CD4-positive, alpha-beta T cell (primary cell): ENCODE results near the gene FAM53A. TPM values are rescaled to one million over a fixed set of nuclear protein-coding genes. Genes with fewer than 3 reads are reported as not detected.

Source experiments
- ATAC-seq: fragments of 200-7000 bp; cut with Tn5 transposase; one replicate; pipeline ENCODE4 v1.10.0; 2022; ENCODE audit warnings: mild to moderate bottlenecking; ENCODE audit not compliant: poor library complexity
- CTCF ChIA-PET: fragments of 350-600 bp; sonication (Branson Sonifier 250); formaldehyde crosslinking; loops from one replicate; lab custom pipeline; 2021; ENCODE audit warnings: antibody characterized with exemption, inconsistent platforms; lab: Charles Lee
- POLR2A ChIA-PET: fragments of 350-600 bp; sonication (Branson Sonifier 250); formaldehyde crosslinking; loops from one replicate; lab custom pipeline; 2021; ENCODE audit warnings: antibody characterized with exemption, inconsistent platforms; lab: Charles Lee
- DNase-seq, 14 experiments: peaks; one replicate each; pipeline ENCODE4 v3.0.0-alpha.2; 2013 to 2020; ENCODE audit warnings: mixed read lengths in 2 of 14
- H3K27ac ChIP-seq, 2 donors: one replicate each; pipeline versions ENCODE4 v1.5.1 to v1.7.0; 2013; ENCODE audit warnings: low read length in 2 of 2, low read depth in 1 of 2, mild to moderate bottlenecking in 1 of 2
- H3K27me3 ChIP-seq, 2 experiments: 1 replicate in 1 of 2; 2 replicates in 1 of 2; pipeline versions ENCODE4 v1.6.1 to v1.7.0; 2013; ENCODE audit warnings: low read length in 2 of 2, control low read depth in 1 of 2, mild to moderate bottlenecking in 1 of 2, moderate library complexity in 1 of 2; ENCODE audit not compliant: insufficient read depth in 2 of 2, control insufficient read depth in 1 of 2
- H3K36me3 ChIP-seq: one replicate; pipeline ENCODE4 v1.6.1; 2013; ENCODE audit warnings: low read length, control low read depth; ENCODE audit not compliant: insufficient read depth
- H3K4me1 ChIP-seq: one replicate; pipeline ENCODE4 v1.6.1; 2013; ENCODE audit warnings: low read length, control low read depth; ENCODE audit not compliant: insufficient read depth
- H3K4me3 ChIP-seq: one replicate; pipeline ENCODE4 v1.5.1; 2013; ENCODE audit warnings: mild to moderate bottlenecking, low read length, moderate library complexity
- H3K9me3 ChIP-seq, 2 experiments: 1 replicate in 1 of 2; 2 replicates in 1 of 2; pipeline versions ENCODE4 v1.6.1 to v1.7.0; 2013; ENCODE audit warnings: low read length in 2 of 2, mild to moderate bottlenecking in 2 of 2, control low read depth in 1 of 2, moderate library complexity in 1 of 2; ENCODE audit not compliant: control insufficient read depth in 1 of 2, insufficient read depth in 1 of 2
- H3K27ac Mint-ChIP-seq: one replicate; pipeline ENCODE4 v1.8.0; 2020; ENCODE audit warnings: mixed read lengths
- H3K27me3 Mint-ChIP-seq: one replicate; pipeline ENCODE4 v1.8.0; 2021; ENCODE audit warnings: mixed read lengths
- H3K36me3 Mint-ChIP-seq: one replicate; pipeline ENCODE4 v1.8.0; 2021; ENCODE audit warnings: low read depth, mixed read lengths
- H3K4me1 Mint-ChIP-seq: one replicate; pipeline ENCODE4 v1.8.0; 2021; ENCODE audit warnings: low read depth, mixed read lengths
- H3K4me3 Mint-ChIP-seq: one replicate; pipeline ENCODE4 v1.8.0; 2020; ENCODE audit warnings: mild to moderate bottlenecking, mixed read lengths
- H3K9me3 Mint-ChIP-seq: one replicate; pipeline ENCODE4 v1.8.0; 2020; ENCODE audit warnings: mixed read lengths
- CTCF ChIP-seq: fragments of 200-600 bp; IDR thresholded peaks from one replicate; pipeline ENCODE4 v1.8.0; 2022; ENCODE audit warnings: antibody characterized with exemption, mild to moderate bottlenecking
- intact Hi-C, 2 experiments: fragments of 100-400 bp; cut with DNase I in 1 of 2; cut with micrococcal nuclease in 1 of 2; formaldehyde crosslinking; loops; one replicate each; pipeline versions ENCODE4 v1.15.1 to v1.9.0; 2023 to 2025; cut with DNase I, micrococcal nuclease
- total RNA-seq, 174 experiments: library from RNA in 2 of 174; stranded (reverse) in 2 of 174; gene quantifications; one replicate each; pipeline ENCODE4 v1.2.3 and lab custom pipeline; 2021 to 2026

The FAM53A gene
- total RNA-seq, 2 experiments from 2014 or later, result 0.93 to 2.4 TPM

- no peak for TF ChIP-seq CTCF
- no peak for DNase-seq
- CTCF ChIA-PET, result no interaction called here
Measured at GRCh38 chr4:1593881-1594345, 90.2 kb downstream of the FAM53A start.

GRCh38 chr4:1593458-1593857, 90.7 kb downstream of the FAM53A start:
- H3K9me3 Mint-ChIP-seq, result peaks cover 5% of the 10 kb centered on the region
- Histone ChIP-seq H3K4me3 (no peak overlapping the region), H3K36me3 (no peaks in the 10 kb centered on the region), H3K27ac (no peak overlapping the region), H3K27me3 (peaks cover 0 to 4% of the 10 kb centered on the region in 2 experiments), H3K4me1 (no peaks in the 10 kb centered on the region), H3K9me3 (peaks cover 11 to 27% of the 10 kb centered on the region in 2 experiments)
- POLR2A ChIA-PET, result no interaction called here
- intact Hi-C loops, result no loop called here
- H3K27me3 Mint-ChIP-seq, result no peaks in the 10 kb centered on the region
- H3K27ac Mint-ChIP-seq, result no peak overlapping the region
- H3K4me1 Mint-ChIP-seq, result no peaks in the 10 kb centered on the region
- DNase-seq (no peak), ATAC-seq (no peak)
- CTCF ChIA-PET, result no interaction called here
- TF ChIP-seq CTCF, result no peak
- no peak overlapping the region for H3K4me3 Mint-ChIP-seq
- H3K36me3 Mint-ChIP-seq, result no peaks in the 10 kb centered on the region

More at GRCh38 chr4:1593881-1594345, 90.2 kb downstream of the FAM53A start:
- Histone ChIP-seq H3K27ac (no peak overlapping the region), H3K9me3 (peaks cover 11 to 25% of the 10 kb centered on the region in 2 experiments), H3K27me3 (peaks cover 0 to 4% of the 10 kb centered on the region in 2 experiments), H3K4me3 (no peak overlapping the region), H3K36me3 (no peaks in the 10 kb centered on the region), H3K4me1 (no peaks in the 10 kb centered on the region)
- ATAC-seq, result no peak
- Mint-ChIP-seq H3K4me3 (no peak overlapping the region), H3K27ac (no peak overlapping the region), H3K27me3 (no peaks in the 10 kb centered on the region), H3K4me1 (no peaks in the 10 kb centered on the region), H3K36me3 (no peaks in the 10 kb centered on the region), H3K9me3 (peaks cover 5% of the 10 kb centered on the region)
- POLR2A ChIA-PET, result no interaction called here
- intact Hi-C loops, result no loop called here

- ATAC-seq (no peak), DNase-seq (no peak)
- ChIA-PET POLR2A (no interaction called here), CTCF (no interaction called here)
- Histone ChIP-seq H3K4me3 (no peak overlapping the region), H3K9me3 (peaks cover 11 to 33% of the 10 kb centered on the region in 2 experiments), H3K27ac (no peak overlapping the region), H3K36me3 (no peaks in the 10 kb centered on the region), H3K27me3 (peaks cover 0 to 4% of the 10 kb centered on the region in 2 experiments), H3K4me1 (no peaks in the 10 kb centered on the region)
- TF ChIP-seq CTCF, result no peak
- Mint-ChIP-seq H3K27ac (no peak overlapping the region), H3K9me3 (peaks cover 5% of the 10 kb centered on the region), H3K4me3 (no peak overlapping the region), H3K4me1 (no peaks in the 10 kb centered on the region), H3K36me3 (no peaks in the 10 kb centered on the region), H3K27me3 (no peaks in the 10 kb centered on the region)
- intact Hi-C loops, result no loop called here
Measured at GRCh38 chr4:1592709-1593417, 91.2 kb downstream of the FAM53A start.
